GM06990 (cell line): ENCODE data around the gene FITM2.

Experiments
- DNase-seq: peaks from one replicate; pipeline ENCODE4 v3.0.0-alpha.2; 2011; ENCODE audit not compliant: insufficient read length; ENCODE audit errors: extremely low read depth
- H3K27me3 ChIP-seq: replicated peaks from 2 replicates; pipeline ENCODE4 v1.6.0; 2011; ENCODE audit warnings: low read length; ENCODE audit not compliant: control insufficient read depth, insufficient read depth
- H3K36me3 ChIP-seq: 2 replicates; pipeline ENCODE4 v1.5.1; 2011; ENCODE audit warnings: low read length; ENCODE audit not compliant: control insufficient read depth, insufficient read depth
- H3K4me3 ChIP-seq: replicated peaks from 2 replicates; pipeline ENCODE4 v1.5.1; 2011; ENCODE audit warnings: low read depth, mild to moderate bottlenecking, control low read depth, low read length
- TF ChIP-seq, protein P1 (sequence below): IDR thresholded peaks from 2 replicates; pipeline ENCODE4 v1.5.1; 2011; ENCODE audit warnings: low read length, control low read depth, mild to moderate bottlenecking, inconsistent platforms; ENCODE audit not compliant: insufficient read depth, poor library complexity, severe bottlenecking

The FITM2 gene

DNA sequence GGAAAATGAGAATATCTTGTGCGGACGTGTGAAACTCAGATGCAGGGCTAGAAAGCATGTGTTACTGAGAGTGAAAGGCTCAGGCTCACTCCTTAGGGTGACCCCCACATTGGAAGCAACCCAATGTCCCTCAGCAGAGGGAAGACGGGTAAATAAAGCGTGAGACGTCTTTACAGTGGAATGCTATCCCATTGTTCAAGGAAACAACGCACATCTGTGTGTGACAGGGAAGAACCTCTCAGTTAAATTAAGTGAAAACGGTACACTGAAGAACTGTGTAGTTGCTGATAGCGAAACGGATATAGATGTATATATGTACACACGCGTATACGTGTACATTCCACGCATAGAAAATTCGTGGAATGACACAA is 45.3 kb upstream of the FITM2 start:
- Histone ChIP-seq H3K4me3 (no peak overlapping the region), H3K36me3 (no peaks in the 10 kb centered on the region), H3K27me3 (no peaks in the 10 kb centered on the region; the same call in none of the 2 replicates)
- no peak for DNase-seq
- TF ChIP-seq, protein P1, sequence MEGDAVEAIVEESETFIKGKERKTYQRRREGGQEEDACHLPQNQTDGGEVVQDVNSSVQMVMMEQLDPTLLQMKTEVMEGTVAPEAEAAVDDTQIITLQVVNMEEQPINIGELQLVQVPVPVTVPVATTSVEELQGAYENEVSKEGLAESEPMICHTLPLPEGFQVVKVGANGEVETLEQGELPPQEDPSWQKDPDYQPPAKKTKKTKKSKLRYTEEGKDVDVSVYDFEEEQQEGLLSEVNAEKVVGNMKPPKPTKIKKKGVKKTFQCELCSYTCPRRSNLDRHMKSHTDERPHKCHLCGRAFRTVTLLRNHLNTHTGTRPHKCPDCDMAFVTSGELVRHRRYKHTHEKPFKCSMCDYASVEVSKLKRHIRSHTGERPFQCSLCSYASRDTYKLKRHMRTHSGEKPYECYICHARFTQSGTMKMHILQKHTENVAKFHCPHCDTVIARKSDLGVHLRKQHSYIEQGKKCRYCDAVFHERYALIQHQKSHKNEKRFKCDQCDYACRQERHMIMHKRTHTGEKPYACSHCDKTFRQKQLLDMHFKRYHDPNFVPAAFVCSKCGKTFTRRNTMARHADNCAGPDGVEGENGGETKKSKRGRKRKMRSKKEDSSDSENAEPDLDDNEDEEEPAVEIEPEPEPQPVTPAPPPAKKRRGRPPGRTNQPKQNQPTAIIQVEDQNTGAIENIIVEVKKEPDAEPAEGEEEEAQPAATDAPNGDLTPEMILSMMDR, result no peak

DNA sequence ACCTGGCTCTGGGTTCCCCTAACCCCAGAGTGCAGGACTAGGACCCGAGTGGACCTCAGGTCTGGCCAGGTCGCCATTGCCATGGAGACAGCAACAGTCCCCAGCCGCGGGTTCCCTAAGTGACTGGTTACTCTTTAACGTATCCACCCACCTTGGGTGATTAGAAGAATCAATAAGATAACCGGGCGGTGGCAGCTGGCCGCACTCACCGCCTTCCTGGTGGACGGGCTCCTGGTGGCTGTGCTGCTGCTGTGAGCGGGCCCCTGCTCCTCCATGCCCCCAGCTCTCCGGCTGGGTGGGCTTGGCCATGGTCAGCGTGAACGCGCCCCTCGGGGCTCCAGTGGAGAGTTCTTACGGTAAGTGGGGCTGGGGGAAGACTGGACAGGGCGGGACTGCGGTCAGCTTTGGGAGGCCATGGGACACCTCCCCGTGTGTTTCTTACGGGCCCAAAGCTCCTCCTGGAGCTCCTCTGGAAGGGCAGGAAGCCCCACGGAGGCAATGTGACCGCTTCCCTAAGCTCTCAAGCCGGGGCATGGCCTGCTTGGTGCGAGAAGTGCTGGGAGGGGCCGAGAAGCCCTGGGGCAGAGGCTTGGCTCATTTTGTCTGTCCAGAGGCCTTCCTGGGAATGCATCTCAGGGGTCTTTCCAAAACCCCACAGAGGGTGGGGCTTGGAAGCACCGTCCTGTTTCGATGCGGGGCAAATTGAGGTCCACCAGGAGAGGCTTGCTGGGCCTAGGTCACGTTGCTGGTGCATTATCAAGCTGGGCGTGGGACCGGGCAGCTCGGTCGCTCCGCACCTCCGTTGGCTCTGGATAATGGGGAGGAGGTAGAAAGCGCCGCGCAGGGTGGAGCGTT is 44.7 kb upstream of the FITM2 start, which contains the start of gene HNF4A:
HNF4A (plus strand) TSS at position 202 of the 855 bp plus-strand sequence; CDS start at position 308, 106 bp downstream.
- no peak for DNase-seq
- TF ChIP-seq, protein P1, result no peak
- Histone ChIP-seq H3K4me3 (no peak within 1 kb of the TSS), H3K27me3 (no peaks in the 10 kb centered on the region; the same call in none of the 2 replicates), H3K36me3 (no peaks in the 10 kb centered on the region)

DNA sequence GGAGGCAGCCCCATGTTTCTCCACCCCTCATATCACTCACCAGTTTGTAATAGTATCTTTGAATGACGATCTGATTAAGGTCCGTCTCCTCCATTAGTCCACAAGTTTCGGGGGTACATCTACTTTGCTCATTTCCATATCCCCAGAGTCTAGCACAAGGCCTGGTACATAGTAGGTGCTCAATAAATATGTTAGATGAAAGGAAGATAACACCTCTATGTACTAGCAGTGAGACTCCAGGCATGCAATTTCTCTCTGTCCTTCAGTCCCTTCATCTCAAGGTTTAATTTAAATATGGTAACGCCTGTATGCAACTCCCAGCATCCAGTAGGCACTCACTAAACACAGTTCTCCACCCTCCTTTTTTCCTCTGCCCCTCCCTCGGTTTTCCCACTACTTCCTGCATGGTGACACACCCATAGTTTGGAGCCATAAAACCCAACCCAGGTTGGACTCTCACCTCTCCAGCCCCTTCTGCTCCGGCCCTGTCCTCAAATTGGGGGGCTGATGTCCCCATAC is 44.0 kb upstream of the FITM2 start:
- H3K36me3 ChIP-seq, result no peaks in the 10 kb centered on the region
- no peak overlapping the region for H3K4me3 ChIP-seq
- TF ChIP-seq, protein P1, result no peak
- no peaks in the 10 kb centered on the region; the same call in none of the 2 replicates for H3K27me3 ChIP-seq
- no peak for DNase-seq

DNA sequence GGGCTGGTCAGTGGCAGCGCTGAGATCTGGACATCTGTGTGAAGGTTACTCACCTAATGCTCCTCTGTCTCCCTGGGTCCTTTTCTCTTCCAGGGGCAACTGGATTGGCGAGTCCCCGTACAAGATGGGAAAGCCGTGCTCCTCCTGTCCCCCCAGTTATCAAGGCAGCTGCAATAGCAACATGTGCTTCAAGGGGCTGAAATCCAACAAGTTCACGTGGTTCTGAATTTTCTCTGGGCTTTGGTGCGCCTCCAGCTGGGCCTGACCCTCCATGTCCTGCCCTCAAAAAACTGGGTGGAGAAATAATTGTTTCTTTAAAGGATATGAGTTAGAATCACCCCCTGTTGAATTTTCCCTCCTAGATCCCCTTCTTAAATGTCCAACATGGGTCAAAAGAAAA is 39.6 kb upstream of the FITM2 start:
- Histone ChIP-seq H3K36me3 (no peaks in the 10 kb centered on the region), H3K4me3 (no peak overlapping the region), H3K27me3 (no peaks in the 10 kb centered on the region)
- TF ChIP-seq, protein P1, result no peak
- DNase-seq, result no peak

DNA sequence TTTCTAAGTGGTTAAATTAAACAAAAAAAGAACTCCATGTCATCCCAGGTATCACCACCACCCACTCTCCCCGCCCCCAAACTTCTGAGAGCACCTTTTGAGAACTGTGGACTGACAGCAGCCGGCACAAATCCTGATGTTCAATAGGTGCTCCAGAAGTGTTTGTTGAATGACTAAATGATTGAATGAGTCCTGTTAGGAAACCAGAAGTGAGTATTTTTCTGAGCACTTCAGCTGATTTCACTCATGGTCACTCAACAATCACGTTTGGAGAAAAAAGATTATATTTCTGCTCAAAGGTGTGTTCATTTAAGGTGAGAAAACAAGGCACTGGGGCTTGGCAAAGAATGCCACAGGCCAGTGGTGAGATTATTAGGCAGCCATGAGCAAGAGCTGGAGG is 38.3 kb upstream of the FITM2 start:
- no peak for DNase-seq
- Histone ChIP-seq H3K27me3 (no peaks in the 10 kb centered on the region), H3K36me3 (no peaks in the 10 kb centered on the region), H3K4me3 (no peak overlapping the region)
- TF ChIP-seq, protein P1, result no peak
